Suprapubic skin (tissue), 3 donors: ENCODE data around the gene CASTOR1.

Source experiments
- CTCF ChIP-seq, 2 donors: fragments of 200-600 bp in 1 of 2; fragments of 450-650 bp in 1 of 2; sonication (generic) in 1 of 2; IDR thresholded peaks; one replicate each; pipeline ENCODE4 v1.5.1; 2016 to 2019; ENCODE audit warnings: antibody characterized with exemption in 2 of 2, mild to moderate bottlenecking in 1 of 2, moderate library complexity in 1 of 2
- POLR2A ChIP-seq, 2 donors: fragments of 450-650 bp; IDR thresholded peaks; one replicate each; pipeline ENCODE4 v1.6.1; 2017; ENCODE audit warnings: antibody characterized with exemption in 2 of 2, mild to moderate bottlenecking in 2 of 2, moderate library complexity in 2 of 2

- TF ChIP-seq CTCF (IDR thresholded peaks at IDR 0.05) (no peak), POLR2A (IDR thresholded peaks at IDR 0.05) (no peak)
These were observed 28.2 kb downstream of the CASTOR1 start for GRCh38 chr22:30261134-30261533.
